PFSK-1 (cell line): ENCODE results near the gene ARHGAP19.

Source experiments
- FOXP2 ChIP-seq: optimal IDR thresholded peaks from 2 replicates; pipeline ENCODE3; 2011; ENCODE audit warnings: borderline replicate concordance, control low read depth, inconsistent platforms; ENCODE audit not compliant: insufficient read depth; ENCODE audit errors: extremely low read length, extremely low read depth
- POLR2AphosphoS5 ChIP-seq: IDR thresholded peaks from 2 replicates; pipeline ENCODE4 v1.6.1; 2012; ENCODE audit warnings: low read depth, mild to moderate bottlenecking, control low read depth, low read length, moderate library complexity
- REST ChIP-seq, 2 experiments: IDR thresholded peaks; 2 replicates each; pipeline versions ENCODE4 v1.6.1 to v1.8.0; 2011 to 2012; ENCODE audit warnings: low read depth in 2 of 2, low read length in 2 of 2, control low read depth in 1 of 2, inconsistent platforms in 1 of 2, mild to moderate bottlenecking in 1 of 2, moderate library complexity in 1 of 2; ENCODE audit not compliant: insufficient read depth in 1 of 2
- SIN3A ChIP-seq: IDR thresholded peaks from 2 replicates; pipeline ENCODE4 v1.6.1; 2012; ENCODE audit warnings: mild to moderate bottlenecking, low read length, moderate library complexity, borderline replicate concordance; ENCODE audit not compliant: insufficient read depth
- TAF1 ChIP-seq: IDR thresholded peaks from 2 replicates; pipeline ENCODE4 v1.6.1; 2012; ENCODE audit warnings: low read length, control low read depth, borderline replicate concordance; ENCODE audit not compliant: insufficient read depth

The ARHGAP19 gene

GRCh38 chr10:97277551-97277950 is 14.9 kb downstream of the ARHGAP19 start:
- TF ChIP-seq SIN3A (no peak), POLR2AphosphoS5 (no peak), REST (IDR thresholded peaks at IDR 0.05; ENCODE audit: insufficient read depth in 1 of 2, low read depth in 2 of 2, low read length in 2 of 2) (no peak), TAF1 (no peak), FOXP2 (no peak)

GRCh38 chr10:97274828-97275227 is 17.6 kb downstream of the ARHGAP19 start:
- no peak for TF ChIP-seq REST (IDR thresholded peaks at IDR 0.05; ENCODE audit: insufficient read depth in 1 of 2, low read depth in 2 of 2, low read length in 2 of 2)
- no peak for TF ChIP-seq TAF1
- no peak for TF ChIP-seq POLR2AphosphoS5
- no peak for TF ChIP-seq SIN3A
- no peak for TF ChIP-seq FOXP2

- TF ChIP-seq SIN3A (no peak), TAF1 (no peak), REST (IDR thresholded peaks at IDR 0.05; ENCODE audit: insufficient read depth in 1 of 2, low read depth in 2 of 2, low read length in 2 of 2) (no peak), FOXP2 (no peak), POLR2AphosphoS5 (no peak)
Measured at GRCh38 chr10:97273700-97274099, 18.7 kb downstream of the ARHGAP19 start.

GRCh38 chr10:97270523-97271154 is 21.8 kb downstream of the ARHGAP19 start:
- TF ChIP-seq TAF1 = no peak
- TF ChIP-seq POLR2AphosphoS5 = no peak
- TF ChIP-seq SIN3A = no peak
- TF ChIP-seq REST (IDR thresholded peaks at IDR 0.05; ENCODE audit: insufficient read depth in 1 of 2, low read depth in 2 of 2, low read length in 2 of 2) = no peak
- no peak for TF ChIP-seq FOXP2
